Stimulated activated CD4-positive, alpha-beta T cell treated with anti-CD3 and anti-CD28 coated beads, Interleukin-12 subunit alpha, Interleukin-12 subunit beta, amount 100 ng/mL, for 24 hours (primary cell): ENCODE results near the gene CAMTA1.

Experiments used
- DNase-seq, 2 experiments: peaks; one replicate each; pipeline ENCODE4 v3.0.0-alpha.2; 2020; ENCODE audit warnings: low read depth in 2 of 2

The CAMTA1 gene

GRCh38 chr1:7554385-7555235, 769.4 kb downstream of the CAMTA1 start:
- DNase-seq: no peak

DNA sequence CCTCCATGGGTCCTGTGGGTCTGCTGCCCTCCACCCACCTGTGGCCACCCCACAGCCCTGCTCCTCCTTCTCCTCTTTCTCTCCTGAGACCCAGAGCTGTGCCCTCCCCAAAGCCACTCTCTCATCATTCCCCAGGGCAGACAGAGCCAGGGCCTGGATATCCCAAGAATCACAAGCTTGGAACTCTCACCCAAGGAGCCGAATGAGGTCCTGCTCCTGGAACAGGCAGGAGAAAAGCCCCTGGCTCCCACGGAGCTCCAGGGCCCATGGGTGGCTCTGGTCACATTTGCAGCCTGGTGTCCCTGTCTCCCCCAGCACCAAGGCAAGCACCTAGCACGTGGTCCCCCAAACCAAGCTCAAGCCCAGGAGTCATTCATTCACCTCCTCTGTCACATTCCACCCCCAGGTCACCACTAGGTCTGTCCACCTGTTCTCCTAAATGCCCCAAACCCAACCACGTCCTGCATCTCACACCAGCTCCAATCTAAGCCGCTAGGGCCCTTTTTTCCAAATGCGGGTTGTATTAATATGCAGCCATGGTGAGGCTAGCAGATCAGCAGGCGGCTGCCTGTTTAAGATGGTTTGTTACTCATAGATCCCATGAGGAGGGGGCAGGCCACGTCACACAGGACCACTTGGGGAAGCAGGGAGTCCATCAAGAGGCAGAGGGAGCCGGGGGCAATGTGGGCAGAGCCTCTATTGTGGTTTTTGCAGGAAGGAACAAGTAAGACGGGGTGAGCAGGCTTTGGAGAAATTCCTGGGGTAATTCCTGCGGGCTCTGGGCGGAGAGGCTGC, 770.3 kb downstream of the CAMTA1 start:
- DNase-seq: no peak

- no peak for DNase-seq
Measured at GRCh38 chr1:7557301-7557891, 772.1 kb downstream of the CAMTA1 start.

DNA sequence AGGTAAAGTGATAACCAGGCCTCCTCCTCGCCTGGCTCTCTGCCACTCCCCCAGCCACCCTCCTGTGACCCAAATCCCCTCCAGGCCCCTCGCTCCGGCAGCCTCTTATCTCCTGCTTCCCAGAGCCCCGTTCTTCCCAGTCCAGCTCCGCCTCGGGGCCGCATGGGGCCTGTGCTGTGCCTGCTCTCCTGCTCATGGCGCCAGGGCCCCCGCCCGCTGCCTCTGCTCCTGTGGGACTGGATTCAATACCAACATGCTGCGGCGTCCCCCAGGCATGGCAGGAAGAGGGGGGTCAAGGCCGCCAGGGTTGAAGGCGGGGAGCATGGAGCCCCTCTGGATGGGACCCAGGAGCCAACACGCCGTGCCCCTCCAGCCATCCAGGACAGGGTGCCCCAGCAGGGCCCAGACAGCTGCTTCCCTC, 772.8 kb downstream of the CAMTA1 start:
- no peak for DNase-seq

DNA sequence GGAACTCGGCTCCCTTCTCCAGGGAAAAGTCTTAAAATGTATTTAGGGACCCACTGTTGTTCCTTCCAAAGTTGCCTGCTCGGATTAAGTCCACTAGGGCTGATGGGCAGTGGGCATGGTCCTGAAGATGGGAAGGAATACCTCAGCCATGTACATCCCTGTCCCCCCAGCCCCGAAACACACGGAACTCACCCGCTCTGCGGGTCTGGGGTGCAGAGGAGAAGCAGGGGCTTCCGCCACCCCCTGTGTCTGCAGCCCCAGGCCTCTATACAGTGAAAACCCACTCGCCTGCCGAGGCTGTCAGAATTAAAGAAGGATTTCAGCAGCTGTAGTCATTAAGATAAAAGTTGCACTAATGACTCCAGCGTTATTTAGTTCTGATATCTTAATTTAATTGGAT, 773.2 kb downstream of the CAMTA1 start:
- no peak for DNase-seq

DNA sequence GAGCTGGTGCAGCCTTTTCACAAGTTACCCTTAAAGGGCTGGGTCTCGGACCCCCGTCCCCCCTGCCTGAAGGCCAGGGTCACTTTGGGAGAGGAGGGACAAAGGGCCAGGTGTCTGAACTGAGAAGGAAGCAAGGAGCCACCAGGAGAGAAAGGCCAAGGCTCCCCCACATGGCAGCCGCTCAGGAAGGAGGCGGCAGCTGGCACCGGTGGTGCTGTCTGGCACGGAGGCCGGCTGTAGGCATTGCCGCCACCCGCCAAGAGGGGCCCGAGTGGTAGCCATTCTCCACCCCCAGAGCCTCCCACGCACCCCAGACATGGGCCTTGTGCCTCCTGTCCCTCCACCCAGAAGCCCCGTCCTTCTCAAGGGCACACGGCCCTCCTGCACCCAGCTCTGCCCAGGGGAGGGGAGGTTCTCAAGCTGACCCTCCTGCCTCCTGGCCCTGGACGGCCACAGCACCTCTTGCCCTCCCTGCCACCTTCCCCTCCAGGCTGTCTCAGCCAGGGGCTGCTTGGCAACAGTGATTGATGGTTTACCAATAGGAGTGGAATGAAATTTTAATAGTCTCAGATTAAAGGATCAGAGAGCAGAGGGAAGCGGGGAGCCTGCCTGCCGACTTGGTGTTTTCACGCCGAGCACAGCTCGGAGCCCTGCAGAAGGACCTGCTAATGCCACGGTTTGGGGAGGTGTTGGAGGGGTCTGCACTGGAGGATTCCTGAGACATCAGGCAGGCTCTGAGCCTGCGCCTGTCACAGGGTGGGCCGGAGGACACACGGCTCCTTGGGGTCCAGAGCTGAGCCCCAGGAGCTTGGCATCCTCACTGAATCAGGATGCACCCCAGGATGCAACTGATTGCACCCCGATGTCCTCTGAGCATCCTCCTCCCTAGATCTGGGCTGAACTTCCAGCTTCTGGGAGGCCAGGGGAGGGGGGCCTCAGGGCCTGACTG, 773.9 kb downstream of the CAMTA1 start:
- no peak for DNase-seq

DNA sequence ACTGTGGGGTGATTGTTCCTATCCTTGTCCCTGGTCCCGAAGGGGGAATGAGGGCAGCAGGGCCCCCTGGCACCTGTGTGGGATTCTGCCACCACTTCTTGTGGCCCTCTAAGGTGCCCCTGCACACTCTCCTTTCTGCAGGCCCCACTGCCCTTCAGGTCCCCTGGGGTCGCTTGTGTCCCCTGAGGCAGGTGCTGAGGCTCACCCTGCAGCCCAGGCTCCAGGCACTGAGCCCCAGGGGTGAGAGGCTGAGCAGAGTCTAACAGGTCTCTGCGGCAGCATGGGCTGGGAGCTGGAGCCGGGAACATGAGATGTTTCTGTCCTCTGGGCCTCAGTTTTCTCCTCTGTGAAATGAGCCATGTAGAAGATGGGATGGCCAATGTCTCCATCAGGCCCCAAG, 774.9 kb downstream of the CAMTA1 start:
- no peak for DNase-seq

DNA sequence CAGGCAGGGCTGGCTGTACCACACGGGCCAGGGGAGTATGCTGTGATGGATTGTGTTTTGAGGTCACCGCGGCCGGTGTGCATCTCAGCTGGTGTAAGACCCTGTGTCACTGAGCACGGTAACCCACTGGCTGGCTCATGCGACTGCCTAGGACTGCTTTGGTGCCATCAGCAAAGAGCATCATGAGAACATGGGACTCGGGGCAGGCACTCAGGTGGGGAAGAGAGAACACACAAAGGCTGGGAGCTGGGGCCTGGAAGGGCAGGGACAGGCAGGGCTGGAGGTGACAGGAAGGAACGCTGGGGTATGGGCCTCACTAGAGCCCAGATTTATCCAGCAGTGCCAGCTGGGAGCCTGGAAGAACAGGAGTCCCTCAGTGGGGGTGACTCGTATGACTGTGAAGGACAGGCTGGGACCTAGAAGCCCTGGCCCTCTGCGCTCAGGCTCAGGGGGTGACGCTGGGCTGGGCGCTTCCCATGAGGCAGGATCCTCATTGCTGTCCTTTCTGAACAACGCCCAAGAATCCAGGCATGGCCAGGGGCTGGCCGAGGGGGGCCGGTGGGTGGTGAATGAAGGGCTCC, 775.4 kb downstream of the CAMTA1 start:
- DNase-seq: no peak

DNA sequence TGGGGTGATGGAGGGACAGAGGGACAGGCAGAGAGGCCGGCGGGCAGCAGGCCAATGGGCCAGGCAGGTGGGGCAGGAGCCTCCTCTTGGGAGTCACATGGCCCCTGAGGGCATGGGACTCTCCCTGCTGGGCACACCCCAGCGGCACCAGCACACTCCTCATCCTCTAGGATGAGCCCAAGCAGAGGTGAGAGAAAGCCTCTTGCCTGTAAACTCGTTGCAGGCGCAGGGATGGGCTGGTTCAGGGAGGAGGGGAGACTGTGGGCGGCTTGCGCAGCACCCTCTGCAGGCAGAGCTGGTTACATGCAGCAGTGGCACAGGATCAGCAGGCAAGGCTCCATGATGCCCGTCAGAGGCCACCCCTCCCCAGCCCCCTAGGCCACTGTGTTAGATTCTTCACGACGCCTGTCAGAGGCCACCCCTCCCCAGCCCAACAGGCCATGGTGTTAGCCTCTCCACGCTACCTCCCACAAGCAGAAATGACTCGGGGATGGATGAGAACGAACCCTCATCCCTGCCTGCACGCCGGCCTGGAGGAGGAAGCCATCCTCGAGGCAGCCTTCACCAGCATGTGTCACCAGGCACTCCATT, 776.2 kb downstream of the CAMTA1 start:
- DNase-seq: no peak

GRCh38 chr1:7561936-7562728, 776.9 kb downstream of the CAMTA1 start:
- DNase-seq: no peak

- no peak for DNase-seq
Measured at GRCh38 chr1:7562729-7563605, 777.7 kb downstream of the CAMTA1 start.

DNA sequence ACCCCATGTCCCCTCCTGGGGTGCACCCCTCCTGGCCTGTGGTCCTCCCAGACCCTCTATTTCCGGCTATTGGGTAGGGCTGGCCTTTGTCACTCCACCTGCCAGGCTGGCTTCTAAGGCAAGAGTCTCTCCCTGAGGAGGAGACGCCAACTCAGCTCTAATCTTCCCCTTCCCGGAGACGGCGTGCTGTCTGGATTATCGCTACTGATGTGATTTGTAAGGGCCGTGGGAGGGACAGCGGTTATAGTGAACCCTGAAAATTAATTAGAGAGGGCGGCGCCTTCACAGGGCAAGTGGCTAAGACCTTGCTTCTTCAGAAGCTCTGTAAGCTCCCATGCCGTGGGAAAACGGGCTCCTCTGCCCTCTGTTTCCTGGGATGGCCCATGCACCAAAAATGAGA, 778.9 kb downstream of the CAMTA1 start:
- no peak for DNase-seq

DNA sequence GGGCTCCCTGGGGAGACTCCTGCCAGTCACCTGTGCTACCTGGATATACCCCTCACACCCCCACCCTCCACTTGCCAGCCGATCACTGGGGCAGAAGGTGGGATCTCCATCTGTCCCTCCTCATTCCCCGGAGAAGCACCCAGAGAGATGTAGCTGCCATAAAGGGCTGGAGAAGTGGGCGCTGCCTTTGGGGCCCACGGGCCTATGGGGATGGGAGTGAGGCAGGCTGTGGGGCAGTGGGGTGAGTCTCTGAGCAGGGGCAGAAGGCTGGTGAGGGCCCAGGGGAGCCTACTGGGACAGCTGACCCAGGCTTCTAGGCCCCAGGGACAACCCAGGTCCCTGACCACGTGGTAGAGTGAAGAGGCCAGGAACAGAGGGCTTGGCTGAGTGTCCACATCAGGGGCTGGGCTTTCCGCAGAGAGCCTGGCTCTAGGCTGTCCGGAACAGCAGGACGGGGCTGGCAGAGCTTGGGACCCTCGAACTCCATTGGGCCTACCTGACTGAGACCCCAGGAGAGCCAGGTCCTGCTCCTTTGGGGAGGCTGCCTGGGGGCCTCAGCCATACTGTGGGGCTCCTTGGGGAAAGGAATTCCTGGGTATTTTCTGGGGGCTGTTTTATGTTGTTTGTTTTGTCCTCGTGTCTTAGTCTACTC, 780.0 kb downstream of the CAMTA1 start:
- no peak for DNase-seq

GRCh38 chr1:7566417-7567375, 781.4 kb downstream of the CAMTA1 start:
- no peak for DNase-seq

GRCh38 chr1:7567376-7567775, 782.1 kb downstream of the CAMTA1 start:
- DNase-seq: no peak

GRCh38 chr1:7568053-7568452, 782.8 kb downstream of the CAMTA1 start:
- no peak for DNase-seq

GRCh38 chr1:7568901-7569524, 783.8 kb downstream of the CAMTA1 start:
- DNase-seq: no peak
